C4-2B (cell line): ENCODE results near the gene EIF4A2.

Experiments used
- CTCF ChIP-seq: fragments of 450-650 bp; conservative IDR thresholded peaks from 2 replicates; pipeline ENCODE4 v1.5.1; 2017; ENCODE audit warnings: mild to moderate bottlenecking
- ZFX ChIP-seq: fragments of 450-650 bp; IDR thresholded peaks from 2 replicates; pipeline ENCODE4 v1.6.1; 2017

- no peak for TF ChIP-seq CTCF
- TF ChIP-seq ZFX: no peak
These were observed 39.7 kb upstream of the EIF4A2 start for GRCh38 chr3:186743666-186744065.
